ENCODE results near the gene AFMID. TPM values are rescaled to one million over a fixed set of nuclear protein-coding genes. Genes with fewer than 3 reads are reported as not detected.
A peak's percentile ranks its signal among the peaks of the same experiment; 100 is the strongest.

AFMID gene
- total RNA-seq, 1 donor from 2014 or later = 25.5 TPM

- DNase-seq (ENCODE audit: low spot score) = peak; percentile 87
- Mint-ChIP-seq H3K4me3 (ENCODE audit: unreplicated experiment) (no peak overlapping the region), H3K9me3 (ENCODE audit: low read depth) (no peaks in the 10 kb centered on the region), H3K27ac (ENCODE audit: unreplicated experiment) (no peak overlapping the region), H3K27me3 (ENCODE audit: low read depth) (no peaks in the 10 kb centered on the region), H3K4me1 (ENCODE audit: low read depth) (peaks cover 23% of the 10 kb centered on the region), H3K36me3 (ENCODE audit: low read depth) (no peaks in the 10 kb centered on the region)
- no peak for TF ChIP-seq CTCF (IDR thresholded peaks at IDR 0.05)
Observed at GRCh38 chr17:78141437-78142118, 45.6 kb upstream of the AFMID start.

- no peak overlapping the region for H3K4me3 Mint-ChIP-seq (ENCODE audit: unreplicated experiment)
- TF ChIP-seq CTCF (IDR thresholded peaks at IDR 0.05) = no peak
- no peaks in the 10 kb centered on the region for H3K27me3 Mint-ChIP-seq (ENCODE audit: low read depth)
- no peak overlapping the region for H3K27ac Mint-ChIP-seq (ENCODE audit: unreplicated experiment)
- no peaks in the 10 kb centered on the region for H3K36me3 Mint-ChIP-seq (ENCODE audit: low read depth)
- H3K9me3 Mint-ChIP-seq (ENCODE audit: low read depth) = no peaks in the 10 kb centered on the region
- H3K4me1 Mint-ChIP-seq (ENCODE audit: low read depth) = peaks cover 23% of the 10 kb centered on the region
- peak; percentile 58 for DNase-seq (ENCODE audit: low spot score)
Observed at GRCh38 chr17:78142119-78142861, 44.9 kb upstream of the AFMID start.

- Mint-ChIP-seq H3K4me3 (ENCODE audit: unreplicated experiment) (no peak overlapping the region), H3K36me3 (ENCODE audit: low read depth) (no peaks in the 10 kb centered on the region), H3K27ac (ENCODE audit: unreplicated experiment) (peak overlapping the region; percentile 45), H3K4me1 (ENCODE audit: low read depth) (peaks cover 23% of the 10 kb centered on the region), H3K9me3 (ENCODE audit: low read depth) (no peaks in the 10 kb centered on the region), H3K27me3 (ENCODE audit: low read depth) (no peaks in the 10 kb centered on the region)
- DNase-seq (ENCODE audit: low spot score) = peak; percentile 79
- TF ChIP-seq CTCF (IDR thresholded peaks at IDR 0.05) = no peak
Observed at GRCh38 chr17:78143214-78144146, 43.7 kb upstream of the AFMID start.

- Mint-ChIP-seq H3K9me3 (ENCODE audit: low read depth) (no peaks in the 10 kb centered on the region), H3K4me1 (ENCODE audit: low read depth) (peaks cover 23% of the 10 kb centered on the region), H3K36me3 (ENCODE audit: low read depth) (no peaks in the 10 kb centered on the region), H3K4me3 (ENCODE audit: unreplicated experiment) (peak overlapping the region; percentile 12), H3K27me3 (ENCODE audit: low read depth) (no peaks in the 10 kb centered on the region), H3K27ac (ENCODE audit: unreplicated experiment) (peak overlapping the region; percentile 84)
- peak; percentile 71 for DNase-seq (ENCODE audit: low spot score)
- TF ChIP-seq CTCF (IDR thresholded peaks at IDR 0.05) = peak; percentile 39
Observed at GRCh38 chr17:78144147-78144719, 42.9 kb upstream of the AFMID start.
